H7 (cell line): Measurements from ENCODE around the gene NECTIN1. TPM values are rescaled to one million over a fixed set of nuclear protein-coding genes. Genes with fewer than 3 reads are reported as not detected.

Source experiments
- DNase-seq: peaks from one replicate; pipeline ENCODE4 v3.0.0; 2012
- H3K27me3 ChIP-seq: 2 replicates; pipeline ENCODE4 v1.6.0; 2011; ENCODE audit warnings: mild to moderate bottlenecking, low read length; ENCODE audit not compliant: control insufficient read depth, insufficient read depth
- H3K36me3 ChIP-seq: replicated peaks from 2 replicates; pipeline ENCODE4 v1.5.1; 2011; ENCODE audit warnings: low read length; ENCODE audit not compliant: control insufficient read depth, insufficient read depth
- H3K4me3 ChIP-seq: 2 replicates; pipeline ENCODE4 v1.5.1; 2011; ENCODE audit warnings: low read depth, mild to moderate bottlenecking, control low read depth, low read length, moderate library complexity; ENCODE audit not compliant: insufficient read depth
- total RNA-seq: library from RNA; depleted of rRNA; stranded (reverse); fragments of >200 nt; shearing (Covaris generic); gene quantifications from 2 replicates; pipeline ENCODE4 v1.2.3, GENCODE V29; 2014

Gene NECTIN1
- total RNA-seq, 1 experiment from 2014 or later, result 20.9 TPM

GRCh38 chr11:119659971-119660723 lies 68.9 kb downstream of the NECTIN1 start:
- no peaks in the 10 kb centered on the region for H3K27me3 ChIP-seq
- no peak for DNase-seq
- no peak overlapping the region for H3K4me3 ChIP-seq
- H3K36me3 ChIP-seq, result peaks cover 1% of the 10 kb centered on the region

GRCh38 chr11:119652907-119653659 lies 75.9 kb downstream of the NECTIN1 start:
- Histone ChIP-seq H3K36me3 (no peaks in the 10 kb centered on the region), H3K4me3 (no peak overlapping the region), H3K27me3 (no peaks in the 10 kb centered on the region)
- DNase-seq, result no peak

- no peaks in the 10 kb centered on the region for H3K27me3 ChIP-seq
- DNase-seq, result peak; percentile 89
- H3K4me3 ChIP-seq, result no peak overlapping the region
- no peaks in the 10 kb centered on the region for H3K36me3 ChIP-seq
Observed at GRCh38 chr11:119651802-119652584, 77.0 kb downstream of the NECTIN1 start.

GRCh38 chr11:119650251-119650650 lies 78.7 kb downstream of the NECTIN1 start:
- H3K36me3 ChIP-seq, result no peaks in the 10 kb centered on the region
- H3K27me3 ChIP-seq, result no peaks in the 10 kb centered on the region; the same call in 1 of the 2 replicates
- H3K4me3 ChIP-seq, result no peak overlapping the region
- peak; percentile 48 for DNase-seq

GRCh38 chr11:119647254-119647653 lies 81.7 kb downstream of the NECTIN1 start:
- H3K4me3 ChIP-seq, result no peak overlapping the region

GRCh38 chr11:119645018-119645417 lies 84.0 kb downstream of the NECTIN1 start:
- Histone ChIP-seq H3K27me3 (no peaks in the 10 kb centered on the region; the same call in 1 of the 2 replicates), H3K36me3 (no peaks in the 10 kb centered on the region), H3K4me3 (no peak overlapping the region)
- DNase-seq, result no peak

More at GRCh38 chr11:119647254-119647653, 81.7 kb downstream of the NECTIN1 start:
- DNase-seq, result peak; percentile 54
- Histone ChIP-seq H3K27me3 (no peaks in the 10 kb centered on the region; the same call in 1 of the 2 replicates), H3K36me3 (no peaks in the 10 kb centered on the region)

- Histone ChIP-seq H3K4me3 (no peak overlapping the region), H3K27me3 (no peaks in the 10 kb centered on the region; the same call in 1 of the 2 replicates), H3K36me3 (no peaks in the 10 kb centered on the region)
- DNase-seq, result no peak
Observed at GRCh38 chr11:119644502-119644901, 84.5 kb downstream of the NECTIN1 start.

- DNase-seq, result no peak
Observed at GRCh38 chr11:119643876-119644225, 85.1 kb downstream of the NECTIN1 start.

GRCh38 chr11:119643212-119643875 lies 85.7 kb downstream of the NECTIN1 start:
- Histone ChIP-seq H3K36me3 (no peaks in the 10 kb centered on the region), H3K4me3 (no peak overlapping the region), H3K27me3 (no peaks in the 10 kb centered on the region; the same call in 1 of the 2 replicates)
- DNase-seq, result no peak

More at GRCh38 chr11:119643876-119644225, 85.1 kb downstream of the NECTIN1 start:
- Histone ChIP-seq H3K36me3 (no peaks in the 10 kb centered on the region), H3K27me3 (no peaks in the 10 kb centered on the region; the same call in 1 of the 2 replicates), H3K4me3 (no peak overlapping the region)

GRCh38 chr11:119641983-119642745 lies 86.8 kb downstream of the NECTIN1 start:
- peak; percentile 91 for DNase-seq
- Histone ChIP-seq H3K27me3 (no peaks in the 10 kb centered on the region; the same call in 1 of the 2 replicates), H3K36me3 (no peaks in the 10 kb centered on the region), H3K4me3 (no peak overlapping the region)

GRCh38 chr11:119640541-119640940 lies 88.5 kb downstream of the NECTIN1 start:
- Histone ChIP-seq H3K27me3 (no peaks in the 10 kb centered on the region; the same call in 1 of the 2 replicates), H3K4me3 (no peak overlapping the region), H3K36me3 (no peaks in the 10 kb centered on the region)
- no peak for DNase-seq

- Histone ChIP-seq H3K4me3 (no peak overlapping the region), H3K27me3 (no peaks in the 10 kb centered on the region), H3K36me3 (no peaks in the 10 kb centered on the region)
- peak; percentile 79 for DNase-seq
Observed at GRCh38 chr11:119639642-119640205, 89.3 kb downstream of the NECTIN1 start.

- no peaks in the 10 kb centered on the region for H3K27me3 ChIP-seq
- H3K4me3 ChIP-seq, result no peak overlapping the region
- H3K36me3 ChIP-seq, result no peaks in the 10 kb centered on the region
- DNase-seq, result no peak
Observed at GRCh38 chr11:119638851-119639250, 90.1 kb downstream of the NECTIN1 start.
